ENCODE data around the gene KCNIP4.

- TF ChIP-seq CTCF (IDR thresholded peaks at IDR 0.05) (no peak), EZH2 (IDR thresholded peaks at IDR 0.05) (no peak), EZH2phosphoT487 (IDR thresholded peaks at IDR 0.05) (no peak)
Observed at GRCh38 chr4:21680326-21680898, 268.2 kb downstream of the KCNIP4 start.
